Neutrophil (primary cell): ENCODE data around the gene RSU1.

Experiments
- H3K27ac ChIP-seq: fragments of 200-600 bp; sonication (generic); 2 replicates; pipeline ENCODE4 v1.5.1; 2016; ENCODE audit warnings: mild to moderate bottlenecking, moderate library complexity
- H3K27me3 ChIP-seq: fragments of 200-600 bp; sonication (generic); 2 replicates; pipeline ENCODE4 v1.6.0; 2016; ENCODE audit warnings: mild to moderate bottlenecking
- H3K36me3 ChIP-seq: fragments of 200-600 bp; sonication (generic); 2 replicates; pipeline ENCODE4 v1.5.1; 2017
- H3K4me1 ChIP-seq, 2 experiments: fragments of 200-600 bp in 1 of 2; sonication (generic) in 1 of 2; 1 replicate in 1 of 2; 2 replicates in 1 of 2; pipeline versions ENCODE4 v1.5.1 to v1.6.1; 2013 to 2016; ENCODE audit warnings: low read depth in 1 of 2, low read length in 1 of 2, mild to moderate bottlenecking in 1 of 2, moderate library complexity in 1 of 2; ENCODE audit not compliant: control insufficient read depth in 1 of 2, insufficient read depth in 1 of 2
- H3K4me3 ChIP-seq, 2 experiments: fragments of 200-600 bp in 1 of 2; sonication (generic) in 1 of 2; 1 replicate in 1 of 2; 2 replicates in 1 of 2; pipeline ENCODE4 v1.5.1; 2013 to 2016; ENCODE audit warnings: low read depth in 1 of 2, low read length in 1 of 2, mild to moderate bottlenecking in 1 of 2, moderate library complexity in 1 of 2
- H3K9me3 ChIP-seq: fragments of 200-600 bp; sonication (generic); 2 replicates; pipeline ENCODE4 v1.5.1; 2016
- CTCF ChIP-seq: fragments of 200-600 bp; sonication (generic); IDR thresholded peaks from 2 replicates; pipeline ENCODE4 v1.5.1; 2016; ENCODE audit warnings: antibody characterized with exemption

Gene RSU1

GRCh38 chr10:16611037-16611436, 206.2 kb downstream of the RSU1 start:
- no peak for TF ChIP-seq CTCF
- no peak overlapping the region for H3K4me3 ChIP-seq

GRCh38 chr10:16609211-16609610, 208.0 kb downstream of the RSU1 start:
- no peaks in the 10 kb centered on the region for H3K27me3 ChIP-seq
- no peaks in the 10 kb centered on the region for H3K4me1 ChIP-seq
- no peak overlapping the region for H3K27ac ChIP-seq
- no peaks in the 10 kb centered on the region for H3K36me3 ChIP-seq
- H3K4me3 ChIP-seq: no peak overlapping the region
- no peaks in the 10 kb centered on the region for H3K9me3 ChIP-seq
- TF ChIP-seq CTCF: no peak

More at GRCh38 chr10:16611037-16611436, 206.2 kb downstream of the RSU1 start:
- Histone ChIP-seq H3K9me3 (no peaks in the 10 kb centered on the region), H3K27me3 (no peaks in the 10 kb centered on the region), H3K36me3 (no peaks in the 10 kb centered on the region), H3K27ac (no peak overlapping the region), H3K4me1 (no peaks in the 10 kb centered on the region)

- Histone ChIP-seq H3K36me3 (no peaks in the 10 kb centered on the region), H3K27ac (no peak overlapping the region), H3K27me3 (no peaks in the 10 kb centered on the region), H3K9me3 (no peaks in the 10 kb centered on the region), H3K4me1 (no peaks in the 10 kb centered on the region), H3K4me3 (no peak overlapping the region)
- no peak for TF ChIP-seq CTCF
Observed at GRCh38 chr10:16606923-16607322, 210.3 kb downstream of the RSU1 start.

- no peaks in the 10 kb centered on the region for H3K27me3 ChIP-seq
Observed at GRCh38 chr10:16606421-16606820, 210.8 kb downstream of the RSU1 start.

GRCh38 chr10:16603308-16603707, 213.9 kb downstream of the RSU1 start:
- no peaks in the 10 kb centered on the region for H3K4me1 ChIP-seq
- no peaks in the 10 kb centered on the region for H3K36me3 ChIP-seq
- H3K4me3 ChIP-seq: no peak overlapping the region
- no peak for TF ChIP-seq CTCF
- H3K27ac ChIP-seq: no peak overlapping the region
- H3K9me3 ChIP-seq: no peaks in the 10 kb centered on the region
- H3K27me3 ChIP-seq: no peaks in the 10 kb centered on the region

More at GRCh38 chr10:16606421-16606820, 210.8 kb downstream of the RSU1 start:
- Histone ChIP-seq H3K27ac (no peak overlapping the region), H3K4me1 (no peaks in the 10 kb centered on the region), H3K36me3 (no peaks in the 10 kb centered on the region), H3K4me3 (no peak overlapping the region), H3K9me3 (no peaks in the 10 kb centered on the region)
- TF ChIP-seq CTCF: no peak
